GM20000 (cell line): ENCODE data around the gene TPD52L2.
"Not testable (repeated sequence)": the region's sequence is repeated elsewhere in the genome, so short reads cannot be mapped to it uniquely, and the experiment has no call there.

Source experiments
- DNase-seq: peaks from one replicate; pipeline ENCODE4 v3.0.0; 2012; ENCODE audit warnings: low spot score
- CTCF ChIP-seq: IDR thresholded peaks from 2 replicates; pipeline ENCODE4 v1.5.1; 2012; ENCODE audit warnings: mild to moderate bottlenecking, control low read depth; ENCODE audit errors: extremely low read depth, missing control alignments

TPD52L2 gene

GRCh38 chr20:63917811-63918210 is 52.7 kb downstream of the TPD52L2 start:
- no peak for DNase-seq
- TF ChIP-seq CTCF = no peak

GRCh38 chr20:63919130-63919529 is 54.1 kb downstream of the TPD52L2 start:
- TF ChIP-seq CTCF = no peak
- DNase-seq = no peak

- no peak for DNase-seq
- no peak for TF ChIP-seq CTCF
Observed at GRCh38 chr20:63920226-63920625, 55.2 kb downstream of the TPD52L2 start.

- no peak for TF ChIP-seq CTCF
- no peak for DNase-seq
Observed at GRCh38 chr20:63923651-63924050, 58.6 kb downstream of the TPD52L2 start.

GRCh38 chr20:63924241-63924640 is 59.2 kb downstream of the TPD52L2 start:
- no peak for TF ChIP-seq CTCF

GRCh38 chr20:63926298-63926697 is 61.2 kb downstream of the TPD52L2 start:
- TF ChIP-seq CTCF = no peak
- no peak for DNase-seq

More at GRCh38 chr20:63924241-63924640, 59.2 kb downstream of the TPD52L2 start:
- no peak for DNase-seq

GRCh38 chr20:63929071-63929470 is 64.0 kb downstream of the TPD52L2 start:
- DNase-seq = no peak
- TF ChIP-seq CTCF = no peak

- not testable (repeated sequence) for DNase-seq
Observed at GRCh38 chr20:63929473-63929883, 64.4 kb downstream of the TPD52L2 start.
